SU-DHL-6 (cell line): ENCODE data around the gene OR9A2.

Source experiments
- CTCF ChIP-seq: fragments of 200-600 bp; sonication (generic); IDR thresholded peaks from one replicate; pipeline ENCODE4 v1.5.1; 2017; ENCODE audit warnings: antibody characterized with exemption, mild to moderate bottlenecking, low read length, moderate library complexity; ENCODE audit not compliant: insufficient read depth, poor library complexity, severe bottlenecking
- EZH2phosphoT487 ChIP-seq: fragments of 200-600 bp; sonication (generic), shearing (Covaris generic); conservative IDR thresholded peaks from 2 replicates; pipeline ENCODE4 v1.6.1; 2018; ENCODE audit warnings: mild to moderate bottlenecking, antibody characterized with exemption, low read length, moderate library complexity, mixed read lengths

- TF ChIP-seq CTCF: no peak
- TF ChIP-seq EZH2phosphoT487: no peak
Measured at GRCh38 chr7:143042159-143042789, 15.3 kb upstream of the OR9A2 start.
